Ectodermal cell (in vitro differentiated cells): ENCODE results near the gene HSPA12A.

Experiments used
- H3K27ac ChIP-seq: 2 replicates; pipeline ENCODE4 v1.7.0; 2013; ENCODE audit warnings: mild to moderate bottlenecking, low read depth, low read length; ENCODE audit not compliant: insufficient read depth, poor library complexity, severe bottlenecking
- H3K27me3 ChIP-seq: 2 replicates; pipeline ENCODE4 v1.7.0; 2013; ENCODE audit warnings: mild to moderate bottlenecking, low read length; ENCODE audit not compliant: insufficient read depth, control insufficient read depth, poor library complexity, severe bottlenecking
- H3K36me3 ChIP-seq: one replicate; pipeline ENCODE4 v1.7.0; 2013; ENCODE audit warnings: low read length; ENCODE audit not compliant: control insufficient read depth, insufficient read depth
- H3K4me1 ChIP-seq: one replicate; pipeline ENCODE4 v1.7.0; 2013; ENCODE audit warnings: low read length; ENCODE audit not compliant: control insufficient read depth, insufficient read depth
- H3K4me3 ChIP-seq: 2 replicates; pipeline ENCODE4 v1.7.0; 2013; ENCODE audit warnings: low read depth, low read length, control low read depth; ENCODE audit not compliant: insufficient read depth
- H3K9me3 ChIP-seq: 2 replicates; pipeline ENCODE4 v1.7.0; 2013; ENCODE audit warnings: mild to moderate bottlenecking, low read length, moderate library complexity; ENCODE audit not compliant: control insufficient read depth
- WGBS, 2 experiments: methylation state at CpG; one replicate each; pipeline ENCODE4 v1.1.7; 2013; ENCODE audit warnings: missing lambda C conversion rate in 2 of 2; 5-methylcytosine and 5-hydroxymethylcytosine counted together

HSPA12A gene

DNA sequence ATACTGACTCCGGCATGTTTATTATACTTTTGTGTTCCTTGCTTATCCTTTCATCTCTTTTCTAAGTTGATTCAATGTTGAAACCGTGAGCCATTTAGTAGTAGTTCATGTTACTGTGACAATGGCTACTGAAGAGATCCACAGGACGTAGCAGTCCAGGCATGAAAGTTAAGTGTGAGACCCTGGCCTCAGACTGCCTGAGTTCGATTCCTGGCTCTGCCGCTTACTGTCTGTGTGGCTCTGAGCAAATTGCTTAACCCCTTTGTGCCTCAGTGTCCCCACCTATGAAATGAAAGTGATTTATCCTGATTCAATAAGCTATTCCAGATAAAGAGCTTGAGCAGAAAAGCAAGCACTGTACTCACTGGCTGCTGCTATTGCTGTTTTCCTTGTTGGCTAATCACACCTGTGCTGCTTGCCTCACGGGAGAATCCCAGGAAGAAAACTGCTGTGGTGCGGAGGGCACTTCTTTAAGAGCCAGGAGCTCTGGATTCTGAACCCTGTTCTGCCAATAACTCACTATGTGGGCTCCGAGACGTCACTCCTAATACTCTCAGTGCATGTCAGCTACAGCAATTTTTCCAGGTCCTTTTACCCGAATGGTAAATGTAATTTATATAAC, 83.2 kb downstream of the HSPA12A start:
- Histone ChIP-seq H3K9me3 (no peaks in the 10 kb centered on the region), H3K36me3 (no peaks in the 10 kb centered on the region), H3K27ac (no peak overlapping the region), H3K4me3 (no peak overlapping the region), H3K27me3 (no peaks in the 10 kb centered on the region), H3K4me1 (no peaks in the 10 kb centered on the region)
- 88 to 89% methylated on average over 9 to 10 of the region's 10 CpGs for WGBS, 2 experiments

DNA sequence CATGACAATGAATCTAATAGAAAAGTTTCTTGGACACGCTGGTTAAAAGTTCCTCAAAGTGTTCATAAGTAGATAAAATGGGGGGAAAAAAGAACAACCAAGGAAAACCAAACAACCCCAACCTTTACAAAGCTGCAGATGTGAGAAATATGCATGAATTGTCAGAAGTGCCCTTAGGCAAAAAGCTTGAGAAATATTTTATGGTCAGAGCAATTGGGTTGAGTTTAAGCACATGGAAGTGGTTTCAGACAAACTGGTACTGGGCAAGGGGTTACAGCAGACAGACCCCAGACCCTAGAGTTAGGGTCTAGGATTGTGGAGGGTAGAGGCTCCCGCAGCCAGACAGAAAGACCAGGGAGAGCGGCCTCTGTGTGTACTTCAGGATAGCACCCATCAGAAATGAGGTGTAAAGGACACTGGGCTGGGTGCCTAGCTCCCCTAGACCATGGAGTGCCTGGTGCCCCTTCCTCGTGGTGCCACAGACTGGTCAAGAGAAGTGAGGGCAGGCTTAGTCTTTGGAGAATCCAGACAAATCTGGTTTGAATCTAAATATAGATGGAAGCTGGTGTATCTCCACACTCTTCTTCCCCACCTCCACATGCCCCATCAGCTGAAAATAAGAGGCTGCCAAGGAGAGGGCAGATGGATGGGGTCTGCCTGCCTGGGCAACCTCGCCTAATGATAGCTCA, 84.4 kb downstream of the HSPA12A start:
- Histone ChIP-seq H3K9me3 (no peaks in the 10 kb centered on the region), H3K4me3 (no peak overlapping the region), H3K27me3 (no peaks in the 10 kb centered on the region), H3K27ac (no peak overlapping the region), H3K36me3 (no peaks in the 10 kb centered on the region), H3K4me1 (no peaks in the 10 kb centered on the region)
- 94 to 96% methylated on average over 4 to 5 of the region's 5 CpGs for WGBS, 2 experiments

DNA sequence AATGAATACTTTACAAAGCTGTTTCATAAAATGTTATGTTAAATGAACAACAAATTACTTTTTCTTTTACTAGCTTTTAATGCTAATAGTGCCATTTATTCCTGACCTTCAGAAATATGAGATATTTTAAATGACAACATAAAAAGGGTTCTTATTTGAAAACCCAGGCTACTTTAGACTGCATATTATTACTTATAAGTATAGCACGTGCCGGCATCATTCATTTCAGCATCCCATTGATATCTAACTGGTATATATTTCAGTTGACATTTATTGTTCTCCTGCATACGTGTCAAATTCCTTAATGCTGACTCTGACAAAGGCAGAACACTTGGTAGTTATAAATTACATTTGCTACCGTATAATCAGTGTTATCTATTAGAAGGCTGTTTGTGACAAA, 86.3 kb downstream of the HSPA12A start:
- Histone ChIP-seq H3K36me3 (no peaks in the 10 kb centered on the region), H3K4me3 (no peak overlapping the region), H3K27ac (no peak overlapping the region), H3K9me3 (no peaks in the 10 kb centered on the region), H3K4me1 (no peaks in the 10 kb centered on the region), H3K27me3 (no peaks in the 10 kb centered on the region)
- WGBS, 2 experiments: 95 to 100% methylated on average over 4 of the region's 4 CpGs

DNA sequence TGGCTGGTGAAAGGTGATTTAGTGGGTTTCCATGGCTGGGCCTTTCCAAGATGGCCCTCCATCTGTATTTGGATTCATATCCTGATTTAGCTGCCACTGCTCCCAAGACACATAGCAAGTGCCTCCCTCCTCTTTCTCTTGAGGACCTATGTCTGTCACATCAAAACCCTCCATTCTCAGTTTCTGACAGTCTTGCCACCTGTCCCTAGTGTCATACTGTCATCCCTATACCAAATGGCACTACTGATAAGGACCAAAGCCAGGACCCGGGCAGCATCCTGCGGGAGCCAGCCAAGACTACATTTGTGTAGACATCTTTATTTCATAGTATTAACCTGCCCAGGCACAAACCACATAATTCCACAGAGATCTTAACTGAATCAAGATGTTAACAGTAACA, 86.8 kb downstream of the HSPA12A start:
- WGBS, 2 experiments: 95 to 98% methylated on average over 2 of the region's 2 CpGs
- Histone ChIP-seq H3K4me1 (no peaks in the 10 kb centered on the region), H3K36me3 (no peaks in the 10 kb centered on the region), H3K27ac (no peak overlapping the region), H3K4me3 (no peak overlapping the region), H3K27me3 (no peaks in the 10 kb centered on the region), H3K9me3 (no peaks in the 10 kb centered on the region)

DNA sequence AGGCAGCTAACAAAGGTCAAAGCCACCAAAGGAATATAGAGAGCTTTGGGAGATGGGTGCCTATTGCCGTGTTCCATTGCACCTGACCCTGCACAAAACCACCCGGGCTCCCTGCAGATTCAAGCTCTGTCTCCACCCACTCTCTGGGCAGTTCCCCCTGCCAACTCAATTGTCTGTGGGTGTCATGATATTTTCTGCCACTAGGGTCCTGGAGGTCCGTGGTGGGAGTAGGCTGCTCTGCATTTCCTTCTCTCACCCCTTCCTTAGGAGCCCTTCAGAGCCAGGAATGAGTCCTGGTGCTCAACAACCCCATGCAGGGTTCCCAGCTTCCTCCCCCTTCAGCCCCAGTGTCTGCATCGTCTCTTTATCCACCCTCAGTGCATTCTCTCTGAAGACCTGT, 87.5 kb downstream of the HSPA12A start:
- Histone ChIP-seq H3K27me3 (no peaks in the 10 kb centered on the region), H3K36me3 (no peaks in the 10 kb centered on the region), H3K27ac (no peak overlapping the region), H3K4me3 (no peak overlapping the region), H3K4me1 (no peaks in the 10 kb centered on the region), H3K9me3 (no peaks in the 10 kb centered on the region)
- 59 to 64% methylated on average over 4 of the region's 4 CpGs for WGBS, 2 experiments

DNA sequence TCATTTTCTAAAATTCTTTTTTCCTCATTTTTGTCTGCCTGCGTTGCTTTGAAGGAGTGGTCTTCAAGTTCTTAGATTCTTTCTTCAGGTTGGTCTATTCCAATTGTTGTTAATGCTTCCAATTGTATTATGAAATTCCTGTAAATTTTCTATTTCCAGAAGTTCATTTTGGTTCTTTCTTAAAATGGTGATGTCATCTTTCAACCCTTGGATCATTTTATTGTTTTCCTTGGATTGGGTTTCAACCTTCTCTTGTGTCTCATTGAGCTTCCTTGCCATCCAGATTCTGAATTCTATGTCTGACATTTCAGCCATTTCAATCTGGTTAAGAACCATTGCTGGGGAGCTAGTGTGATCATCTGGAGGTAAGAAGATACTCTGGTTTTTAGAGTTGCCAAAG, 88.5 kb downstream of the HSPA12A start:
- Histone ChIP-seq H3K27me3 (no peaks in the 10 kb centered on the region), H3K9me3 (no peaks in the 10 kb centered on the region), H3K4me1 (no peaks in the 10 kb centered on the region), H3K4me3 (no peak overlapping the region), H3K36me3 (no peaks in the 10 kb centered on the region), H3K27ac (no peak overlapping the region)
- 100% methylated on average over 1 of the region's 1 CpG; no CpG with 5 or more reads in 1 of the 2 experiments for WGBS, 2 experiments

DNA sequence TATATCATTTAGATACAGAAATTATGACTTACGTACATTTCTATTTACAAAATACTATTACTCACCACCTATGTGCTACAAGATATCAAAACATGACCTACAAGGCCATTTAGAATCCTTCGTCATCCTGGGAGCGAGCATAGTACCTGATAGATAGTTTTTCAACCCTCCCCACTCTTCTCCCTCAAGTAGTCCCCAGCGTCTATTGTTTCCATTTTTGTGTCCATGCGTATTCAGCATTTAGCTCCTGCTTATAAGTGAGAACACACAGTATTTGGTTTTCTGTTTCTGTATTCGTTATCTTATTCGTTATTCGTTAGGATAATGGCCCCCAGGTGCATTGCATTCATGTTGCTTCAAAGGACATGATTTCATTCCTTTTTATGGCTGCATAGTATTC, 93.5 kb downstream of the HSPA12A start:
- Histone ChIP-seq H3K36me3 (no peaks in the 10 kb centered on the region), H3K27ac (no peak overlapping the region), H3K4me3 (no peak overlapping the region), H3K27me3 (no peaks in the 10 kb centered on the region), H3K4me1 (no peaks in the 10 kb centered on the region), H3K9me3 (no peaks in the 10 kb centered on the region)
- 83 to 89% methylated on average over 8 of the region's 8 CpGs for WGBS, 2 experiments

DNA sequence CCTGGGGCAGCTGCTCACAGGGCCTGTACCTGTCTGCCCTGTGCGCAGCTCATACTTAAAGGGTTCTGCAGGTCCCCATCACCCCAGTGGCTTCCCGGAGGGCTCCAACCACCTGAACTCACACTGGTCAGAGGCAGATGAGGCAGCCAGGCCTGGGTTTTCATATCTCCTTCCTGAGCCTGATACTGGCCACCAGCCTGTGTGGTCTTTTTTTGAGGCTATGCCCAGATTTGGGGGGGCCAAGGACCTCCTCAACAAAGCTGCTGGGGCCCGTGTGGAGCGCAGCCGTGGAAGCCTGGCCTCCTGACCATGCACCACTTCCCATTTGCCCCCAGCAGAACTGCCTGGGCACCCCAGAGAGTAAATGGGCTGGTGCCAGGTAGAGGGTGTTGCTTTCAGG, 95.9 kb downstream of the HSPA12A start:
- H3K4me3 ChIP-seq: no peak overlapping the region
- H3K36me3 ChIP-seq: no peaks in the 10 kb centered on the region
- no peaks in the 10 kb centered on the region for H3K9me3 ChIP-seq
- no peaks in the 10 kb centered on the region for H3K27me3 ChIP-seq
- 96 to 97% methylated on average over 5 of the region's 5 CpGs for WGBS, 2 experiments
- no peak overlapping the region for H3K27ac ChIP-seq
- H3K4me1 ChIP-seq: no peaks in the 10 kb centered on the region

DNA sequence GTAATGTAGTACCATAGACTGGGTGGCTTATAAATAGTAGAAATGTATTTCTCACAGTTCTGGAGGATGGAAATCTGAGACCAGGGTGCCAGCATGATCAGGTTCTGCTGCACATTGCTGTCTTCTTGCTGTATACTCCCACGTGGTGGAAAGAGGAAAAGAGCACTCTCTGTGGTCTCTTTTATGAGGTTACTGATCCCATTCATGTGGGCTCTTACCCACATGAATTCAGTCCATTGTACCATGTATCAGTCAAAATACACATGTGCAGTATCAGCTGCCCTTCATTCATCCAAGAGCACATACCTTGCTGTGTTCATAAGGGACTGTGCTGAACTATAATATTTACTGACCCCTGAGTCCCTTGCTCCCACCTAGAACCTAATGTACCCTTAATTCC, 104.5 kb downstream of the HSPA12A start:
- Histone ChIP-seq H3K4me1 (no peaks in the 10 kb centered on the region), H3K36me3 (no peaks in the 10 kb centered on the region), H3K4me3 (no peak overlapping the region), H3K27me3 (no peaks in the 10 kb centered on the region), H3K27ac (no peak overlapping the region), H3K9me3 (no peaks in the 10 kb centered on the region)
- 60 to 75% methylated on average over 1 of the region's 1 CpG for WGBS, 2 experiments

DNA sequence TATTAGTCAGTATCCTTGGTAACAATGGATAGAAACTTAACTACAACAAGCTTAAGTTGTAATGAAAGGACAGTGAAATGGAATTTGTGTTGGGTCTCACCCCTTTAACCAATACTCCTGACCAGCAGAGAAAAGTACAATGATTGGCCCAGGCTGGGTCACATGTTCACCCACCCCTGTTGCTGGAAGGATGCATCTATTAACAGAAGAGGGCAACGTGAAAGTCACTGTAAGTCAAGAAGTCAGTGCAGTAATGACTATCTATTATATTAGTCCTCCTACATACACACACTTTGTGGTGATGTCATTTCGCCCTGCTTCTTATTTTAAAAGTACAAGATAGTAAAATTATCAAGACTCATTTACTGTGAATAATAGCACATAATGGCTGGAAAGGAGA, 105.4 kb downstream of the HSPA12A start:
- 31 to 40% methylated on average over 1 of the region's 2 CpGs for WGBS, 2 experiments

More for the DNA sequence above, 105.4 kb downstream of the HSPA12A start:
- Histone ChIP-seq H3K27me3 (no peaks in the 10 kb centered on the region), H3K4me3 (no peak overlapping the region), H3K36me3 (no peaks in the 10 kb centered on the region), H3K27ac (no peak overlapping the region), H3K9me3 (no peaks in the 10 kb centered on the region), H3K4me1 (no peaks in the 10 kb centered on the region)
